Measurements from ENCODE around the gene ZNF687.

The ZNF687 gene

GRCh38 chr1:151311589-151312331 is 29.7 kb downstream of the ZNF687 start:
- DNase-seq (ENCODE audit: low read depth in 2 of 3, low spot score in 1 of 3), result peak; percentile 74 to 85 (median 81)

GRCh38 chr1:151312411-151312810 is 30.3 kb downstream of the ZNF687 start:
- DNase-seq (ENCODE audit: low read depth in 2 of 3, low spot score in 1 of 3), result no peak

- DNase-seq (ENCODE audit: low read depth in 2 of 3, low spot score in 1 of 3), result no peak
Observed at GRCh38 chr1:151312826-151313225, 30.7 kb downstream of the ZNF687 start.

GRCh38 chr1:151313501-151313900 is 31.4 kb downstream of the ZNF687 start:
- no peak for DNase-seq (ENCODE audit: low read depth in 2 of 3, low spot score in 1 of 3)

GRCh38 chr1:151314137-151314875 is 32.2 kb downstream of the ZNF687 start:
- DNase-seq (ENCODE audit: low read depth in 2 of 3, low spot score in 1 of 3), result no peak

- DNase-seq (ENCODE audit: low read depth in 2 of 3, low spot score in 1 of 3), result no peak
Observed at GRCh38 chr1:151315565-151316235, 33.6 kb downstream of the ZNF687 start.

- DNase-seq (ENCODE audit: low read depth in 2 of 3, low spot score in 1 of 3), result no peak
Observed at GRCh38 chr1:151318975-151319374, 36.9 kb downstream of the ZNF687 start.

- no peak for DNase-seq (ENCODE audit: low read depth in 2 of 3, low spot score in 1 of 3)
Observed at GRCh38 chr1:151324390-151324930, 42.4 kb downstream of the ZNF687 start.

- DNase-seq (ENCODE audit: low read depth in 2 of 3, low spot score in 1 of 3), result no peak
Observed at GRCh38 chr1:151325231-151325630, 43.1 kb downstream of the ZNF687 start.

- DNase-seq (ENCODE audit: low read depth in 2 of 3, low spot score in 1 of 3), result no peak
Observed at GRCh38 chr1:151325646-151326429, 43.7 kb downstream of the ZNF687 start.

GRCh38 chr1:151326619-151327222 is 44.6 kb downstream of the ZNF687 start:
- peak; percentile 34 to 56 (median 51) for DNase-seq (ENCODE audit: low read depth in 2 of 3, low spot score in 1 of 3)

GRCh38 chr1:151327223-151327902 is 45.3 kb downstream of the ZNF687 start, which contains the start of gene PI4KB:
PI4KB (minus strand) TSS chr1:151327416; CDS start chr1:151316481, 10,935 bp downstream.
- DNase-seq (ENCODE audit: low read depth in 2 of 3, low spot score in 1 of 3), result peak; percentile 80 to 92 (median 85)

- DNase-seq (ENCODE audit: low read depth in 2 of 3, low spot score in 1 of 3), result no peak
Observed at GRCh38 chr1:151327903-151328674, 46.0 kb downstream of the ZNF687 start.

GRCh38 chr1:151334822-151335221 is 52.7 kb downstream of the ZNF687 start:
- no peak for DNase-seq (ENCODE audit: low read depth in 2 of 3, low spot score in 1 of 3)

GRCh38 chr1:151336556-151336955 is 54.5 kb downstream of the ZNF687 start:
- DNase-seq (ENCODE audit: low read depth in 2 of 3, low spot score in 1 of 3), result no peak

- peak in 2 of 3 donors; percentile 23 to 73 for DNase-seq (ENCODE audit: low read depth in 2 of 3, low spot score in 1 of 3)
Observed at GRCh38 chr1:151340870-151341754, 59.0 kb downstream of the ZNF687 start.

Measured in stimulated activated CD4-positive, alpha-beta T cell treated with anti-CD3 and anti-CD28 coated beads, Interleukin-12 subunit alpha, Interleukin-12 subunit beta, amount 100 ng/mL, for 48 hours (primary cell).